Common myeloid progenitor, CD34-positive (primary cell): Measurements from ENCODE around the gene FGF2.
"Not testable (repeated sequence)": the region's sequence is repeated elsewhere in the genome, so short reads cannot be mapped to it uniquely, and the experiment has no call there.

Source experiments
- CTCF ChIA-PET: fragments of 350-600 bp; sonication (Branson Sonifier 250); formaldehyde crosslinking; loops from one replicate; lab custom pipeline; 2021; ENCODE audit warnings: antibody characterized with exemption; lab: Charles Lee
- POLR2A ChIA-PET: fragments of 350-600 bp; sonication (Branson Sonifier 250); formaldehyde crosslinking; loops from one replicate; lab custom pipeline; 2021; ENCODE audit warnings: antibody characterized with exemption; lab: Charles Lee
- DNase-seq, 3 donors: peaks; one replicate each; pipeline versions ENCODE4 v3.0.0 to v3.0.0-alpha.2; 2013
- H3K27ac ChIP-seq, 2 experiments: 1 replicate in 1 of 2; 2 replicates in 1 of 2; pipeline ENCODE4 v1.7.0; 2013; ENCODE audit warnings: inconsistent platforms in 2 of 2, low read length in 2 of 2, mild to moderate bottlenecking in 2 of 2, low read depth in 1 of 2, moderate library complexity in 1 of 2; ENCODE audit not compliant: severe bottlenecking in 2 of 2, insufficient read depth in 1 of 2, poor library complexity in 1 of 2
- H3K27me3 ChIP-seq, 5 experiments: replicated peaks in 2 of 5; 1 replicate in 3 of 5; 2 replicates in 2 of 5; pipeline versions ENCODE4 v1.6.1 to v1.7.0; 2013; ENCODE audit warnings: low read length in 4 of 5, mild to moderate bottlenecking in 2 of 5, moderate library complexity in 2 of 5, inconsistent platforms in 1 of 5; ENCODE audit not compliant: insufficient read depth in 5 of 5, control insufficient read depth in 4 of 5
- H3K36me3 ChIP-seq, 4 experiments: 1 replicate in 2 of 4; 2 replicates in 2 of 4; pipeline versions ENCODE4 v1.6.1 to v1.7.0; 2013; ENCODE audit warnings: low read length in 3 of 4, control low read depth in 1 of 4, mild to moderate bottlenecking in 1 of 4; ENCODE audit not compliant: control insufficient read depth in 4 of 4, insufficient read depth in 4 of 4
- H3K4me1 ChIP-seq, 4 experiments: 1 replicate in 3 of 4; 2 replicates in 1 of 4; pipeline versions ENCODE4 v1.6.1 to v1.7.1; 2013; ENCODE audit warnings: low read length in 3 of 4, mild to moderate bottlenecking in 3 of 4, control low read depth in 1 of 4, inconsistent platforms in 1 of 4, moderate library complexity in 1 of 4; ENCODE audit not compliant: control insufficient read depth in 4 of 4, insufficient read depth in 4 of 4; ENCODE audit errors: control extremely low read depth in 1 of 4
- H3K4me3 ChIP-seq, 7 experiments: 1 replicate in 4 of 7; 2 replicates in 3 of 7; pipeline versions ENCODE4 v1.5.1 to v1.7.0; 2013; ENCODE audit warnings: mild to moderate bottlenecking in 7 of 7, low read length in 6 of 7, moderate library complexity in 6 of 7, inconsistent platforms in 2 of 7, low read depth in 2 of 7, control low read depth in 1 of 7; ENCODE audit not compliant: insufficient read depth in 4 of 7, control insufficient read depth in 1 of 7; ENCODE audit errors: extremely low read depth in 1 of 7
- H3K9me3 ChIP-seq, 5 experiments: 1 replicate in 4 of 5; 2 replicates in 1 of 5; pipeline versions ENCODE4 v1.6.1 to v1.7.1; 2013; ENCODE audit warnings: low read length in 4 of 5, mild to moderate bottlenecking in 2 of 5, inconsistent platforms in 1 of 5, low read depth in 1 of 5, moderate library complexity in 1 of 5; ENCODE audit not compliant: control insufficient read depth in 4 of 5, insufficient read depth in 2 of 5; ENCODE audit errors: control extremely low read depth in 1 of 5
- WGBS: methylation state at CpG from one replicate; pipeline ENCODE4 v1.1.5; 2013; ENCODE audit not compliant: insufficient coverage; 5-methylcytosine and 5-hydroxymethylcytosine counted together

Gene FGF2

DNA sequence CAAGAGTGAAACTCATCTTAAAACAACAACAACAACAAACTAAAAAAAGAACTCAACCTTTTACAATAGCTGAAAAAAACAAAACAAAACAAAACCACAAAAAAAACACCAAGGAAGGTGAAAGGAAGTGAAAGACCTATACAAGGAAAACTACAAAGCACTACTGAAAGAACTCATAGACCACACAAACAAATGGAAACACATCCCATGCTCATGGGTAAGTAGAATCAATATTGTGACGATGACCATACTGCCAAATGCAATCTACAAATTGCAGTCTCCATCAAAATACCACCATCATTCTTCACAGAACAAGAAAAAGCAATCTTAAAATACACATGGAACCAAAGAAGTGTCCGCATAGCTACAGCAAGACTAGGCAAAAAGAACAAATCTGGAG is 41.5 kb upstream of the FGF2 start:
- H3K36me3 ChIP-seq: no peaks in the 10 kb centered on the region
- H3K4me3 ChIP-seq: no peak overlapping the region
- CTCF ChIA-PET: no interaction called here
- H3K4me1 ChIP-seq: peaks cover 0 to 7% (median 6%) of the 10 kb centered on the region in 4 experiments
- H3K27me3 ChIP-seq: no peaks in the 10 kb centered on the region
- 100% methylated on average over 2 of the region's 2 CpGs for WGBS
- POLR2A ChIA-PET: no interaction called here
- peaks cover 0 to 3% (median 0%) of the 10 kb centered on the region in 5 experiments for H3K9me3 ChIP-seq
- no peak for DNase-seq
- H3K27ac ChIP-seq: no peak overlapping the region

DNA sequence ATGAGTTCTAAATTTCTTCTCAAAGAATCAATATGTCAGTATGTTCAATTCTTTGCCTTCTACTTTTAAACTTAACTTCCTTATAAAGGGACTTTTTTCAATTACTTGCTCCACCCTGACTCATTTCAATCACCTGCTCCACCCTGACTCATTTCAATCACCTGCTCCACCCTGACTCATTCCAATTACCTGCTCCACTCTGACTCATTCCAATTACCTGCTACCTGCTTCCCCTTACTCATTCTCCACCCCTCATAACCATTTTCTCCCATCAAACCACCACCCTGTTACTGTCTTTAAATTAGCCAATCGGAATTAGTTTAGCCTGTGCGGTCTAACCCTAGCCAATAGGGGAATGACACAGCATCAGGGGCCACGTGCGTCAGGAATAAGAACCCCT is 40.3 kb upstream of the FGF2 start:
- DNase-seq: not testable (repeated sequence)
- 87% methylated on average over 3 of the region's 4 CpGs for WGBS

DNA sequence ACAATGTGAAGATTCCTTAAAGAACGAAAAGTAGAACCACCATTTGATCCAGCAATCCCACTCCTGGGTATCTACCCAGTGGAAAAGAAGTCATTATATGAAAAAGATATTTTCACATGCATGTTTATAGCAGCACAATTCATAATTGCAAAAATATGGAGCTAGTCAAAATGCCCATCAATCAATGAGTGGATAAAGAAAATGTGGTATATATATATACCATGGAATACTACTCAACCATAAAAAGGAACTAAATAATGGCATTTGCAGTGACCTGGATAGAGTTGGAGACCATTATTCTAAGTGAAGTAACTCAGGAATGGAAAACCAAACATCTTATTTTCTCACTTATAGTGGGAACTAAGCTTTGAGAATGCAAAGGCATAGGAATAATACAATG is 39.7 kb upstream of the FGF2 start:
- H3K36me3 ChIP-seq, POLR2A ChIA-PET, H3K27me3 ChIP-seq, CTCF ChIA-PET, H3K4me3 ChIP-seq, DNase-seq, H3K27ac ChIP-seq, H3K4me1 ChIP-seq, H3K9me3 ChIP-seq: not testable (repeated sequence)
- WGBS: no CpG with 5 or more reads among the region's 1 CpG

More for the DNA sequence above, 40.3 kb upstream of the FGF2 start:
- H3K36me3 ChIP-seq, H3K27ac ChIP-seq, H3K9me3 ChIP-seq, H3K4me1 ChIP-seq, H3K4me3 ChIP-seq, CTCF ChIA-PET, H3K27me3 ChIP-seq, POLR2A ChIA-PET: not testable (repeated sequence)

DNA sequence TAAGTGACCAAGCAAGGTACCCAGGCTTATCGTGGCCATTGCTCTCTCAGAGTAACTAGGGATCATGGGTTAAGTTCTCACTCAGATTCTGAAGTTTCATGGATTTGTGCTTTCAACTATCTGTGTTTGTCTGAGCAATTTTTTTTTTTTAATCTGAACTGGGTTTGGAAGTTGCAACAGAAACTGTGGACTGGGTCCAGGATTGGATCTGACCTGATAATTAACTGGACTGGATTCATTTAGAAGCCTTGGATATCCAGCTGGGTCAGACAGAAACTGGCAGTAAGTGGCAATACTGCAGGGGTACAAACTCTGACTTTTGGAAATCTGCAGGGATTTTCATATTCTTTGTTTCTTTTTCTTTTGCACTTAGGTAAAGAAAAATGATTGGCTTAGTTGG is 38.7 kb upstream of the FGF2 start:
- POLR2A ChIA-PET: no interaction called here
- DNase-seq: no peak
- H3K9me3 ChIP-seq: peaks cover 0 to 3% (median 0%) of the 10 kb centered on the region in 5 experiments
- WGBS: 100% methylated on average over 1 of the region's 1 CpG
- no peak overlapping the region for H3K4me3 ChIP-seq
- H3K36me3 ChIP-seq: no peaks in the 10 kb centered on the region
- no peaks in the 10 kb centered on the region for H3K27me3 ChIP-seq
- no peak overlapping the region for H3K27ac ChIP-seq
- H3K4me1 ChIP-seq: peaks cover 0 to 7% (median 6%) of the 10 kb centered on the region in 4 experiments
- CTCF ChIA-PET: no interaction called here

DNA sequence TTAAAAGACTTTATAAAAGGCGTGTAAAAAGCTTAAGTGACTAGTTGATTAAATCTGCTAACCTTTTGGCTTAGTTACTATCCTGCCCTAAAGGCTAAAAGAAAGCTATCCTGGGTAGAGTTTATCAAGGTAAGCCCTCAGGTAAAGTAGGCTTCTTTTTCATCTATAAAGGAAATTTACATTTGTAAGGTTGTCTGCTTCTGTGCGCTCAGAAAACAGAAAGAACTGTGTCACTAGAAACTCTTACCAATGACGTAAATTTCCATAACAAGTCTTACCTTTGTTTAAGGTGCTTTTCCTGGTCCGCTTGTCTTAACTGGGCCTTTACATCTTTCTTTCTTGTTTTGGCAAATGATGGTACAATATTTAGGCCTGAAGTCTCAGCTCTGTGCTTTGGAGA is 37.7 kb upstream of the FGF2 start:
- no peaks in the 10 kb centered on the region for H3K36me3 ChIP-seq
- no peaks in the 10 kb centered on the region for H3K27me3 ChIP-seq
- no peak overlapping the region for H3K27ac ChIP-seq
- H3K9me3 ChIP-seq: peaks cover 0 to 3% (median 0%) of the 10 kb centered on the region in 5 experiments
- POLR2A ChIA-PET: no interaction called here
- H3K4me1 ChIP-seq: no peaks in the 10 kb centered on the region
- WGBS: 100% methylated on average over 2 of the region's 4 CpGs
- DNase-seq: no peak
- CTCF ChIA-PET: no interaction called here
- no peak overlapping the region for H3K4me3 ChIP-seq

DNA sequence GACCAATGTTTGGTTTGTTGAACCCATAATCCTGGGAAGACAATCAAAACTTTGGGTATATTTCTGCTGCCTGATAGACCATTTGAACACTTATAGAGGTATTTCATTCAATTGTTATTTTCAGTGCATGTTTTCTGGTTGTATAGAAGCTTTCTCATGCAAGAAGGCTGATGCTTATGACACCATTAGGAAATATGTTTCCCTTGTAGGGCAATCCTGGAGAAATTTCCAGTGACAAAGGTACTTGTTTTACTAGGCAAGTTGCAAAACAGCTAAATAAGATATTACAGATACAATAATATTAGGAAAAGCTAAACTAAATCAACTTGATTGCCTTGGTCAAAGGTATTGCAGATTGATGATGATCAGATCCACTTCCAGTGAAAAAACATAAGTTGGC is 32.8 kb upstream of the FGF2 start:
- H3K36me3 ChIP-seq: no peaks in the 10 kb centered on the region
- ChIA-PET CTCF (no interaction called here), POLR2A (no interaction called here)
- no peaks in the 10 kb centered on the region for H3K9me3 ChIP-seq
- H3K27me3 ChIP-seq: no peaks in the 10 kb centered on the region
- H3K27ac ChIP-seq: no peak overlapping the region
- no peak overlapping the region for H3K4me3 ChIP-seq
- no peaks in the 10 kb centered on the region for H3K4me1 ChIP-seq
- no peak for DNase-seq

DNA sequence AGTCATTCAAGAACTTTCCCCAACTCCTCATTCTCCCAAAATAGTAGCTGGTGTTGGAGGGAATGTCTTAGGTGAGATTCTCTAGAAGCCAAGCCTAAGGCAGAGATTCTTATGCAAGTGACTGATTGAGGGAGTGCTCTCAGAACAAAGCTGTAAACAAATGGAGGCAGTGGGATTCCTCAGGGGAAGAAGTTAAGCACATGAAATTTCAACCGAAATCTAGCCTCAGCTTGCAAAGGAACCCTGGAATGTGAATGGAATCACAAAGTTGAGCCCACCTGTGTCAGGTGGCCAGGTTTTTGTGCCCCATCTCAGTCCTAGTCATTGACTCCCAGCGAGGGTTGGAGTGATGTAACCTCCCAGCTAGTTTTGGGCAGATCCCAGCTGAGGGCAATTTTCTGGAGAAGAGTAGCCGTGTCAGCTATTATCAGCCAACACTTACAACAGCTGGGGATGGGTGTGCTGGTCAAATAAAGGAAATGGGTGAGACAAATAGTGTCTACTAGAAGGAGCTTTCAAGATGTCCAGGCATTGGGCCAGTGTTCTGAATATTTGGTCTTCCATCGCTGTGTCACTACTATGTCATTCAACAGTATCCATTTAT is 29.7 kb upstream of the FGF2 start:
- Histone ChIP-seq H3K4me1 (no peaks in the 10 kb centered on the region), H3K27me3 (no peaks in the 10 kb centered on the region), H3K36me3 (no peaks in the 10 kb centered on the region), H3K27ac (no peak overlapping the region), H3K9me3 (no peaks in the 10 kb centered on the region), H3K4me3 (no peak overlapping the region)
- POLR2A ChIA-PET: no interaction called here
- WGBS: 98% methylated on average over 4 of the region's 4 CpGs
- DNase-seq: no peak
- CTCF ChIA-PET: interaction anchor here (0.7 to 1.1 kb wide), 2 partner anchors 17 to 896 kb away, joined by 3 read pairs; no protein-coding TSS in a partner anchor
